Sciatic nerve (tissue), 2 donors: ENCODE data around the gene MED27. TPM values are rescaled to one million over a fixed set of nuclear protein-coding genes. Genes with fewer than 3 reads are reported as not detected.

Experiments
- ATAC-seq: fragments of 200-7000 bp; cut with Tn5 transposase; one replicate; pipeline ENCODE4 v1.9.1; 2020; ENCODE audit warnings: mild to moderate bottlenecking, moderate library complexity
- DNase-seq: peaks from one replicate; pipeline ENCODE4 v3.0.0-alpha.2; 2020; ENCODE audit warnings: low spot score
- intact Hi-C: fragments of 100-400 bp; cut with DNase I; formaldehyde crosslinking; loops from one replicate; pipeline ENCODE4 v1.14.2; 2022
- total RNA-seq: library from RNA; stranded (reverse); fragmentation: NEBNext Ultra II Directional; extraction: Animal tissue kit (Norgen Biotek cat#: 25700); gene quantifications from one replicate; pipeline ENCODE4 v1.2.1, GENCODE V29; 2021
- donor health status: DM: no; HTN: no; CAD: no.
- donor health status: DM: no; HTN: no; CAD: no.

Gene MED27
- total RNA-seq, 1 donor from 2014 or later = 15.9 TPM

DNA sequence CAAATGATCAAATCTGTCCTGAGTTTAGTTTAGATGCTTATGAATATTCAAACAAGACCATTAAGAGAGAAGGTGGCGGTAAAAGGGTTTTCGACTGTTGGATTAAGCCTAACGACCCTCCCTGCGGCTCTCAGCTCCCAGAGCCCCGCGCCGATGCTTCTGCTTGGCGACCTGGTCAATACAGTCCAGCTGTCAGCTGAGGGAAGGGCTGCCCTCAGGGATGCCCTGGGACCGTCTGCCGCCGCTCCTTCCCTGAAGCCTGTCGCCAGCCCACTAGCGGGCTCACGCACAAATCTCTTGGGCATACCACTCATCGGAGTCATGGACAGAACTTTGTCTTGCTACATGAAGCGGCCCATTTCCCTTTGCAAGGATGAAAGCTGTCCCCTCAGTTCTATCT is 203.2 kb downstream of the MED27 start:
- ATAC-seq = no peak
- intact Hi-C loops = no loop called here
- DNase-seq = no peak

DNA sequence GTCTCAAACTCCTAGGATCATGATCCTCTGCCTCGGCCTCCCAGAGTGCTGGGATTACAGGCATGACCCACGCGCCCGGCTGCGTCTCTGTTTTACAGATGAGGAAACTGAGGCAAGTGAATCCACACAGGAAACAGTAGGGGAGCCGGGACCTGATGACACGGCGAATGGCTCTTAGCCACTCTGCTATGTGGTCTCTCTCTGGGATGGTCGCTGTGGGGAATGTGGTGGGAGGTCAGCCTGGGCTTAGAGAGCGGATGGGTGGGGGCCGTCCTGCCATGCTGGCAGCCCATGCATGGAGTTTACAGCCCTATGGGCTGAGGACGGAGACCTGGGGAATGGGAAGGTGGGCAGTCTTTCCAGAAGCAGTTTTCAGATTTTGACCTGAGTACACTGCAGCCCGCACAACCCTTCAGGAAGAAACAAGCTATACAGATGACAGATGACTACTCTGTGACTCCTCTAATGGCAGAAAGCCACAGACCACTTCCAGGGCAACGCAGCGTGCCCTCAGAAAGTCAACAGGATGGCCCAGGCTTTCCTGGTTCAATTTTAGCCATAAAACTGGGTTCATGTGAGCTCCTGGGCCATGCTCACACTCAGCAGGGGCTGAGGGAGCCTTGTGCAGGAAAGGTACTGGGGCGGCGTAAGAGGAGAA is 203.7 kb downstream of the MED27 start:
- DNase-seq (no peak), ATAC-seq (no peak)
- intact Hi-C loops = no loop called here

DNA sequence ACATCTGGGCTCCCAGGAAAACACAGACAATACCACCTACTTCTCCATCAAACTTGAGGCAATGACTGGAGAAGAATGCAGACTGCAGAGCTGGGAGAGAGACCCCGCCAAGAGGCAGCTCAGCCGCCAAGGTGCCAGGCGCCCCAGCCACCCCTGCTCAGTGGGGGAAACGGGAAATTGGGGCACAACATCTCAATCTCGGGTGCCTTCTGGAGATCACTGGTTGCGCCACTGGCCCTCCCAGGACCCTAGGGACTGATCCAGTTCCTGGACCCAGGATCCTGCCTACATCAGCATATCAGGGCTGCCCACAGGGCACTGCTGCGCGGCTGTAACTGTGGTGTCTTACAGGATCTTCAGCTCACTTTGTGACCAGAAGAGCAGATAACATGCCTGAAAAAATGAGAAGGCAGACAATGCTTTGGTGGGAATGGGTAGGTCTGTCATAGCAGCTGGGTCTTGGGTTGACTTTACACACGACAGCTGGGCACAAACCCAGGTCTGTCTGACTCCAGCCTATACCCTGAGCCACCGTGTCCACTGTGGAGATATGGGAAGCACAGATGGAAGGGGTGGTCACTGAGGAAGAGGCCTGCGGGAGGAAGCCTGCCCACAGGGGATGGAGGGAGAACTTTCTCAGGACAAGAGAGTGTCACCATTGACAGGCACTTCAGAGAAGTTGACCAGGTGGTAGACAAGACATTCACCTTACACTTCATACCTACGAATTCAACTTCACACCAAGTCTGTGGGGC is 204.6 kb downstream of the MED27 start:
- ATAC-seq (no peak), DNase-seq (no peak)
- intact Hi-C loops = no loop called here

DNA sequence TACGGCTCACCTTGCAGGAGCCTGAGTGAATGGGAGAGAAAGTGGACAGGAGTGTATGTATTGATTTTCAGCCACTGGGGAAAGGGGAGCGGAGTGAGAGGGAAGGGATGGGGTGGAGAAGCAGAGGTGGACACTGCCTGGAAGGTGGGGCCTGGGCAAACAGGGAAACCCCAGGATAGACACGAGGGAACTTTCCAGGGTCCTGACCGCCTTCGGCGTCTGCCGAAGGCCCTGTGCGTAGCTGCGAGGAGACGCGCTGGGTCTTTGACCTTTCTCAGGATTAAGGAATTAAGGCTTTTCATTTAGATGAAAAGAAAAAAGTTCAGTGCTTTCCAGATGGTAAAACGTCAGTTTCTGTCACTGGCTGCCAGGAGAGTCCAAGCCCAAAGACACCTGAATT is 205.2 kb downstream of the MED27 start:
- ATAC-seq = no peak
- no peak for DNase-seq
- intact Hi-C loops = no loop called here

DNA sequence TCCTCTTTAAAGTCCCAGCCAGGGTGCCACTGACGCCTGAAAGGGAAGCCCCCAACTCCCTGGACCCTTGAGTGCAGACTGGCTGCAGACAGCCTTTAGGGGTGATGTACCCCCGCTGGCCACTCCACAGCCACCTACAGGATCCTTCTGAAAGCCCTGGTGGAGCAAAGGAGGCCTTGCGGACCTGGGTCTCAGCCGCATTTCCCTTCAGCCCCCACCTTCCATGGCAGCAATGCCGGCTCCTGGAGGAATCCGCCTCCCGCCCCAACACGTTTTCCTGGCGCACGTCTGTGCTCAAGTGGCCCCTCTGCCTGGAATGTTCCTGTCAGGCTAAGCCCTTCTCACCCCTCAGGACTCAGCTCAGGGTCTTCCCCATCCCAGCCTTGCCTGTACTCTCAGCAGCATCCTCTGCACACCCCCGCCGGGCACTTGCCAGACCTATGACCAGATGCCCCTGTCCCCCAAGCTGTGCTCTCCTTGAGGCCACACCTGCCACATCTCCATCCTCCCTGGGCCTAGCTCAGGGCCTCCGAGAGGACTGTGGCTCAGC is 205.7 kb downstream of the MED27 start:
- intact Hi-C loops = no loop called here
- no peak for DNase-seq
- ATAC-seq = no peak

DNA sequence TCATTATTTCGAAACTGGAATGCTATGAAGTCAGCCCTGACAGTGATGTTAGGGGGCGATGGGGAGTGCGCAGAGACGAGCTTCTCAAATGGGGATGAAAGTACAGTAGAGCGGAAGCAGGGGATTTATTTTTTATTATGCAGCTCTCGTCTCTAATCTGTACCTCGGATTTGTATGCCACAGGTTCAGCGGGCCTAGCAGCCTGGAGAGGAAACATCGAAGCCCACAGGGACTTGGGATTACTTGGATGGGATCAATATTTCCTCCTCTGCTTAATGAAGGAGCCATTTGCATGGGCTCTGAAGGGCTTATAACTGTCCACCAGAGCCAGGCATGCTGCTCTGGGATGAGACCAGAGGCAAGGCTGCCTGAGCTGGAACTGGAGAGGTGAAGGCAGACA is 206.3 kb downstream of the MED27 start:
- intact Hi-C loops = no loop called here
- ATAC-seq (no peak), DNase-seq (no peak)

DNA sequence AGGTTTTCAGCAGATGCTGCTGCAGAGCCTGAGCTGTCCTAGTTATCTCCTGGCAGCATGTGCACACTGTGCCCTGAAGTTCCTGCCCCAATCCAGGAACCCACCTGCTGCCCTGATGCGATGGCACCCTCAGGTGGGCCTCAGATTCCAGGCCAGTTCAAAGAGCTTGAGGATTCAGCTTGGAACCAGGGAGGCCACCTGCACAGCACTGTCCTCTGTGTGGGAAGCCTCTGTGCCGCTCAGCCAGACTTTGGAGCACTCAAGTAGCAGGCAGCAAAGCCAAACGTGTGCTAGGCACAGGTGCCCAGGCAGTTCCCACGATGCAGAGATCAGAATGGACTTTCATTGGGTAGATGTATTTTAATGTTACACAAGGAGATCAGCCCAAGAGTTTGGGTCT is 207.0 kb downstream of the MED27 start:
- ATAC-seq = no peak
- no peak for DNase-seq
- intact Hi-C loops = no loop called here

DNA sequence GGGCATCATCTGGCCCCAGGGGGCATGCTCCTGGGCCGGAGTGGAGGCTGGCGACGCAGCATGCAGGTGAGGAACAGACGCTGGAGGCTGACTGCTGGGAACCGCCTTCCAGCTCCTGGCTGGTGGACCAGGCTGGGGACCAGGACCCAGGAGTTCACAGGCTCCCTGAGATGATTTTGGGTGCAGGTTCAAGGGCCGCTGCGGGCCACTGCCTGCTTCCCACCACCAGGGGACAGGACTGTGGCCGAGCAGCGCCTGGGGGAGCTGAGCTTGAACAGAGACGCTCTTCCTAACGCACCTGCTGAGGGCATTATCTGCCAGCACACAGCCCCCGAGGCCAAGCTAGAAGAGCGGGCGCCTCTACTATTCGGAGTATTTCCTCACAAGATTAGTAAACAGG is 207.7 kb downstream of the MED27 start:
- ATAC-seq = no peak
- DNase-seq = no peak
- intact Hi-C loops = no loop called here

DNA sequence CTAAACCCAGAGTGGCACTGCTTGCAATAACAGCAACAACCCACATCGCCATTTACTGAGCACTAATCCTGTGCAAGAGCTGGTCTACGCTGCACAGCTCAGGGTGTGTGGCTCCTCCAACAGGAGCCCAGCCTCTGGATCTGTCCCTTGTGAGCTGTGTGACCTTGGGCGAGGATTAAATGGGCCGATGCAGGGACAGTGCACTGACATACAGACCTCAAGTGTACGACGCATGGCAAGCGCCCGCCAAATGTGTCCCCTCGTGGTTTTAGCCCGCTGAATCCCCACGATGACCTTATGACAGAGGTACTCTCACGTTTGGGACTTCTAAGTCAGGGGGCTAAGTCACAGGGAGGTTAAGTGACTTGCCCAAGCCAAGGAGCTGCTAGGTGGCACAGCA is 209.5 kb downstream of the MED27 start:
- intact Hi-C loops = no loop called here
- DNase-seq (no peak), ATAC-seq (no peak)

DNA sequence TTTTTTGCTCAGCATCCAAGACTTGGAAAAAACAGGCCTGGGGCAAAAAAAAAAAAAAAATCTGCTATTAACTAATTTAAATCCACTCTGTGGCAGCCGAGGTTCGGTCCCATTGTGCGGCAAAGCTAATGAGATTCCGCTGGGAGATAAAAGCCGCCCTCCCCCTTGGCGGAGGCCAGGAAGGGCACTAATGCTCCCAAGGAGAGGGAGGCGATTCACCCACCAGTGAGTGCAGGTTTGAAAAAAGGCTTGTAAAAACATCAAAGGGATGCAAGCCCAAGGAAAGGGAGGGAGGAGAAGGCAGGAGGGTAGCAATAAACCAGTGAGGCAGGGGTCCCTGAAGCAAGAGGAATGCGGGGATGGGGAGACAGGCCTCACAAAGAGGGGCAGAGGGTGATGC is 210.3 kb downstream of the MED27 start:
- intact Hi-C loops = no loop called here
- ATAC-seq (no peak), DNase-seq (no peak)

DNA sequence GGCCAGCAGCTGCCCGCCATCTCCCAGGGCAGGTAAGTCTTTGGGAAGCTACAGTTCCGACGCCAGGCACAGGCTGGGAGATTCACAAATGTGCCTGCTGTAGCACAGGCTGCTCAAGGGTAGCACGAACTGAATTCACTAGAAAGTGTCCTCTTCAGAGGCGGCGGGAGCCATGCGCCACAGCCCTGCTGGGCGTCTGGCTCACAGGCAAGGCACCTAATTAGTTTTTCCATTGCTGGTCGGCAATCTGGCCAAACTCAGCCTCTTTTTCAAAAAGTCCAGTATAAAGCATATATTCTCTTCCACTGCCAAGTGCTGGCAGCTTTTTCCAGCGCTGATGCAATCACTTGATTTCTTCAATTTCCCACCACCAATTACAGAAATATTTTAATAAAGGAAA is 210.9 kb downstream of the MED27 start:
- ATAC-seq (peak; percentile 48), DNase-seq (no peak)
- intact Hi-C loops = no loop called here

DNA sequence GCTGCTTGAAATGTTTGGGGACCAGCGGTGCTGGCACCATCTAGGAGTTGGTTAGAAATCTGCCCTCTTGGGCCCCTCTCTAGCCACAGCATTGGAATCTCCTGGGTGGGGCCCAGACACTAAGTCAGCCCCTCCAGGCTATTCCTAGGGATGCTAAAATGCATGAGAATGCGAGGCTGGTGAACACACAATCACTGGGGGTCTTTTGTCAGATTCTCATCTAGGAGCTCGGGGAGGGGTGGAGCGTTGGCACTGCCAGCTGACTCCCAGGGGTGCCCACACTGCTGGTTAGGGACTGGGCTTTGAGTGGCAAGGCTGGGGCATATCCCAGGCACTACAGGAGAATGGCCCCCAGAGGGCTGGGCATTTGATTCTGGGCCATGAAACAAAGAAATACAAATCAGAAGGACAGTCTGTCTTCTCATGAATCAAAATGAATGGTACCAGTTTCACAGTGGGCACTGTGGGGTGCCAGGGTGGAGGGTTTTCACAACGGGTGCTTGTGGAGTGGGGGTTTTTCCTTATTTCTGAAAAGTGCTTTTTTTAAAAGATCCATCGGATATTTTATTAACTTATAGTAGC is 212.0 kb downstream of the MED27 start:
- ATAC-seq (no peak), DNase-seq (no peak)
- intact Hi-C loops = no loop called here

DNA sequence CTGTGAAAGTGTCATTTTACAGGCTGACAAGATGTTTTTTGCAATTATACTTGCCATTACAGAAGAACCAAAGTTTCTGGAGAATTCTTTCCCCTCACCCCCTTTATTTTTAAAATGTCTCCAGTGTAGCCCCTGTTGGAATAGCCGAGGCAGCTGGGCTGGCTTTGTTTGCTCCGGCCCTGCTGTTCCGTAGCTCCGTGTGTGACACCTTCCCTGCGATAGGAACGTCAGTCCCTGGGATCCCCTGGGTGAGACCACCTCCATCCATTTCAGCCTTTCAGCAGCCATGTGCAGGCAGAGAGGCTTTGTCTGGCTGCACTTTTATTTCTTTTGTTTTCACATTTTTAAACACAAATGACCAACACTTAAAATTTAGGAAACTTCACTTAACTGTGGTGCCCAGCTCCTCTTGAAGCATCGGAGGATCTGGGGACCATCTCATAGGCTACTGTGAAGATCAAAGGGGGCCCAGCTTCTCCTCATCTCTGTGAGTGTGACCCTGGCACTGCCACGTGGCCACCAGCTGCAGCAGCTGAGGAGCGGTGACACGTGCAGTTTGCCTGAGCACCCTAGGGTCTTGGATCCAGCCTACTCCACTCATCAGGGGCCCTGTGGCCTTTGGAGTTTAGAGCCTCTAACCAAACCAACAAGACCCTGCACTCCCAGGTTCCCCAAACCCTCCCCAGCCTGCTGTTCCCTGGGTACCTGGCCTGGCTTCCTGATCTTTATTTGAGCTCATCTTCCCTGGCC is 214.0 kb downstream of the MED27 start:
- DNase-seq = no peak
- intact Hi-C loops = no loop called here
- ATAC-seq = no peak

DNA sequence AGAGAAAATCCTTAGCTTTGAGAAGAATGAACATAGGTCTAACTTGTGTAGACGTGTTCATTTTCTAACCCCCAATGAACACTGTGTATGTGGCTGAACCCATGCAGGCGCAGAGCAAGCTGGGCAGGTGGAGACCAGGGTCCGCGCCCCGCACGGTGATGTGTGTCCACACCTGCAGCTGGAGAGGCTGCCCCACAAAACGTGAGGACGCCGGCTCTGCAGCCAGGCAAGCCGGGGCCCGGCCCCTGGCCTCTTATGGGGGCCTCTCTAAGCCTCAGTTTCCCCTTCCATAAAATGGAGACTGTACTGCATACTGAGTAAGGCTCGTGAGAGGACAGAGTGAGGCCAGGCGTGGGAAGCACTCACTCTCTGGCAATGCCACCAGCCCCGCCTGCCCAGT is 215.1 kb downstream of the MED27 start:
- intact Hi-C loops = no loop called here
- DNase-seq (no peak), ATAC-seq (no peak)

DNA sequence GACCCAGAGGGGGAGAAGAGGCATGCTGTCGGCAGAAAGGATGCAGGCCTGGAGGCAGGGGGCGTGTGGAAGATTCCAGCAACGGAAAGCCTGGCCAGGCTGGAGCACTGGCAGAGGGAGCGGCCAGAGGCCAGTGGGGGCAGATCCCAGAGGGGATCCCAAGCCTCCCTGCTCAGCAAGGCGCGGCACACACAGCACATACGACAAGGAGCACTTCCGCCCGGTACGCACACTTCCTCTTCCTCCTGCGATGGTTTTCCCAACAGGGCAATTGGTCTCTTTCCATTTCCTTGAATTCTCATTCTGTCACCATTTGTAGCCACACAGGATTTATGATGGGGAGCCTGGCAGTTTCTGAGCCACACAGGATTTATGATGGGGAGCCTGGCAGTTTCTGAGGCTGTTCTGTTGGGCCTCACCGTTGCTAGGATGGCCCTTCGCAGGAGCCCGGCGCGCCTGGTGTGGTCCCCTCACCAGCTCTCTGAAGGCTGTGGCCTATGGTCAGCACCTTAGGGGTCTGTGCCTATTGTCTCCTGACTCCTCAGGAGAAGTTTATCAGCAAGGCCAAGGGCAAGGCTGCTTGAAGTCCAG is 216.3 kb downstream of the MED27 start:
- ATAC-seq (no peak), DNase-seq (no peak)
- intact Hi-C loops = no loop called here

DNA sequence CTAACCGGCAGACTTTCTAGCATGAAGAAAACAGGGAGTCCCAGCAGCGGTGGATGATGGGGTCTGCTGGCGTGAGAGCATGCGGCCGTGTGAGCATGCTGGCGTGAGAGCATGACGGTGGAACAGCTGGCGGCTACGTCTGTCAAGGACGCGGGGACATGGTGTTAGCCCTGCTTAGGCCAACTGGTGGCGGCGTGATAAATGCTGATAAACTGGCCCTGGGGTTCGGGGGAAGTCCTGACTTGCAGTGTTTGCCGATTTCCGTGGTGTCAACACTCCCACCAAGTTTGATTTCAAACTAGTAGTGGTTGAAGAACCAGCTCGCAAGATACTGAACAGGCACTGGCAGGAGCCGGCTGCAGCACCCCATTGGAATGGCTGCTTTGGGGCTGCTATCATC is 217.4 kb downstream of the MED27 start:
- DNase-seq (no peak), ATAC-seq (no peak)
- intact Hi-C loops = no loop called here

DNA sequence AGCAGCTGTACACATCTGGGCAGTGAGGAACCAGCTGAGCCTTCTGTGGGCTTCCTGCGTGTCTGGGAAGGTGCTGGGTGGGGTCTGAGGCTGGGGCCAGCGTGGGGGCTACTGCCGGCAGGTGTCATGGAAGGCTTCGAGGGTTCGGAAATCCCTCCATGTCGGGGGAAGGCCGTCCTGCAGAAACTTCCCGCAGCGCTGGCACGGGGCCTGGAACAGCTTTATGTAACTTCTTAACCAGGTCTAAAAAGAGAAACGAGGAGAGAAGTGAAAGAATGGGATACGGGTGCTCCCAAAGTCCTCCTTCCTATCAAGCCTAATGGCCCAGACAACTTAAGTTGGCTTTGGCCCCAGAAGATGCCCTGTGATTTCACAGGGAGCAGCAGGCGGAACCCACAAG is 219.2 kb downstream of the MED27 start:
- ATAC-seq (no peak), DNase-seq (no peak)
- intact Hi-C loops = no loop called here

DNA sequence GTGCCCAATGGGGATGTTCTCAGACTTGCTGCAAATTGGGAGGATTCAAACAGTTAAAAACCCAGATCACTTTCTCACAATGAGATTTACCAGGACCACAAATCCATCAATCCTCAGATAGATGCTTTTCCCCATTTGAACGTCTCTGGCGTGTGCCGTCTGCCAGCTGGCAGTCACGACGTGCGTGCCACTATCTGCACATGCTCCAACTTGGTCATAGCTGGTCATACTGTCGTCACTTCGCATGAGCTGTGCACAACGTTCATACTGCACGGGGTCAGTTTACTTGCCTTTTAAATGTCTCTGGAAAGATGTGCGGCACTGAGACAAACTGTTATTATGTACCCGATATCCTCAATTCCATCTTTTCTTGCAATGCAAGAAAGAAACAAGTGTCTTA is 221.5 kb downstream of the MED27 start:
- ATAC-seq = no peak
- intact Hi-C loops = no loop called here

DNA sequence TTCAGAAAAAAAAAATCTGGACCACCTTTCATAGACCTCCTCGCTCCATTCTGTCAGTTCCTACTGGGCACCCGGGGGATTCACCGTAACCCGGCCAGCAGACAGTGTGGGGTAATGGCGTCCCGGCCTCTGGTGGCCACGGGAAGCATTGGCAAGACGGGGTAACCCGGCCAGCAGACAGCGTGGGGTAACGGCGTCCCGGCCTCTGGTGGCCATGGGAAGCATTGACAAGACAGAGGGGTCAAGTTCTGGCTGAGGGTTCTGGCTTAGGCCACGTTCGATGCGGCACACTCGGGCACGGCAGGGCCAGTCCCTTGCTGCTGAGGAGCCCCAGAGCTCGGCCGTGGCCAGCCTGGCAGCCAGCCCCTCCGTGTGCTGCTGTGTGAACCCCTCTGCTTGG is 223.6 kb downstream of the MED27 start:
- DNase-seq = no peak
- intact Hi-C loops = no loop called here
- ATAC-seq = no peak

More for the DNA sequence above, 221.5 kb downstream of the MED27 start:
- DNase-seq = no peak
